Skeletal muscle cell (primary cell): ENCODE data around the gene KLK13.

Experiments used
- DNase-seq: peaks from one replicate; pipeline ENCODE4 v3.0.0-alpha.2; 2010; ENCODE audit warnings: low read depth
- H3K4me3 ChIP-seq: 2 replicates; pipeline ENCODE4 v1.5.1; 2011; ENCODE audit warnings: low read depth, mild to moderate bottlenecking, control low read depth, low read length, moderate library complexity

The KLK13 gene

DNA sequence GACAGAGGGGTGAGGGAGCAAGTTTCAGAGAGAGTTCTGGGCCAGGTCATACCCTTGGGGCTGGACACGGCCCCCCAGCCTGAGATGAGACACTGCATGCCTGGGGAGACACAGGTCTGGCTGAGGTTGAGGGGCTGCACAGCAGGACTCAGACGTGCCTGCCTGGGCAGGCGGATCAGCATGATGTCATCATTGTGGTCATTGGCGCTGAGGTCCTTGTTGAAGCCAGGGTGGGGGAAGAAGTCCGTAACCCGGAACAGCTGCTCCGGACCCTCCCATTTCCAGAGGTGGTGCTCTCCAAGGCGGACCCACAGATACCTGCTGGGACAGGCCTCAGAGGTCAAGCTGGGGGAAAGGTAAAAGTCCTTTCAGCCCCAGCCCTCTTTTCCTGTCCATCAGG, 58.5 kb downstream of the KLK13 start:
- DNase-seq = no peak
- no peak overlapping the region for H3K4me3 ChIP-seq
